ENCODE data around the gene DCTN3.

DNA sequence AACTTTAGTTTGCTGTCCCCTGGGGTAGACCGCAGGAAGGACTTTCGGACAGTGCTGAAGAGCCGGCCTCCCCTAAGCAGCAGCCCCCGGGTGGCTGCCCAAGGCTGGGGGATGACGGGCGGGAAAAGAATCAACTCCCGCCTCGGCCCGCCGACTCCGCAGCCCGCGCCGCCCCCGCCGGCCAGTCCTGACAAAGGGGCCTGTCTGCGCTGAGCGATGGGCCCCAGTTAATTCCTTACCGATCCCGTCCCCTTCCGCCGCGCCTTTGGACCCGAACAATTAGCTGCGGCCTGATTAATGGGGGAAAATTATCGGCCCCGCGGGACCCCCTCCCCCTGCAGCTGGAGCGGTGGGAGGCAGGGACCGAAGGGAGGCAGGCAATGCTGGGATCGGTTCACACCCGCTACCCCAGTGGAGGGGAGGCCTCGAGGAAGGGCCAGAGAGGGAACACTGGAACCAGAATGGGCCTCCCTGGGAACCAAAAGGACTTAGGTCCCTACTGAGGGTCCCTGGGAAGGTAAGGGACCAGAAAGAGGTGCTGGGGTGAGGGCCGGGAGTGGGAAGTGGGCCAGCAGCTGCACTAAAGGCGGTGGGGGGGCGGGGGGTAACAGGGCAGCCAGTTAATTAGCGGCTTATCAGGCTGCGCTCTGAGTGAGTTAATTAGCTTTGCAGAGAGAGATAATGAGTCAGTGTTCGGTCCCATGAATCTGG, 4.3 kb upstream of the DCTN3 start:
- TF ChIP-seq POLR2A (IDR thresholded peaks at IDR 0.05) = no peak
- TF ChIP-seq, protein P1, sequence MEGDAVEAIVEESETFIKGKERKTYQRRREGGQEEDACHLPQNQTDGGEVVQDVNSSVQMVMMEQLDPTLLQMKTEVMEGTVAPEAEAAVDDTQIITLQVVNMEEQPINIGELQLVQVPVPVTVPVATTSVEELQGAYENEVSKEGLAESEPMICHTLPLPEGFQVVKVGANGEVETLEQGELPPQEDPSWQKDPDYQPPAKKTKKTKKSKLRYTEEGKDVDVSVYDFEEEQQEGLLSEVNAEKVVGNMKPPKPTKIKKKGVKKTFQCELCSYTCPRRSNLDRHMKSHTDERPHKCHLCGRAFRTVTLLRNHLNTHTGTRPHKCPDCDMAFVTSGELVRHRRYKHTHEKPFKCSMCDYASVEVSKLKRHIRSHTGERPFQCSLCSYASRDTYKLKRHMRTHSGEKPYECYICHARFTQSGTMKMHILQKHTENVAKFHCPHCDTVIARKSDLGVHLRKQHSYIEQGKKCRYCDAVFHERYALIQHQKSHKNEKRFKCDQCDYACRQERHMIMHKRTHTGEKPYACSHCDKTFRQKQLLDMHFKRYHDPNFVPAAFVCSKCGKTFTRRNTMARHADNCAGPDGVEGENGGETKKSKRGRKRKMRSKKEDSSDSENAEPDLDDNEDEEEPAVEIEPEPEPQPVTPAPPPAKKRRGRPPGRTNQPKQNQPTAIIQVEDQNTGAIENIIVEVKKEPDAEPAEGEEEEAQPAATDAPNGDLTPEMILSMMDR (IDR thresholded peaks at IDR 0.05) = no peak
